HCEC 1CT (cell line): Measurements from ENCODE around the gene ARHGAP25.
A peak's percentile ranks its signal among the peaks of the same experiment; 100 is the strongest.

Experiments used
- DNase-seq: peaks from one replicate; pipeline ENCODE4 v3.0.0-alpha.2; 2017

Gene ARHGAP25

DNA sequence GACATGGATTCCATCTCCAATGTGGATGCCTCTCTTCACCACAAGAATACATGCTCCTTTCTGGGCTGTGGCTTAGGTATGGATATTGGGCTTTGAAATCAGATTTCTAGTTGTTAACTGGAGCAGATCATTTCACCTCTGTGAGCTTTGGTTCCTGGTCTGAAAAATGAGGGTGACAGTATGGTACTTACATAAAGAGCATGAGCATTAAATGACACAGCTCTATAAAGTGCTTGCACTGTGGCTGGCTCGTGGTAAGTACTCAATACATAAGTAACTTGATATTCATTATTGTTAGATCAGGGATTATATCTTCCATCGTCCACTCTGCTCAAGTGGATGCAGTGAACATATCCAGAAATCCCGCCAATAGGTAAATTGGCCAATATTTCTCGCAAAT lies 33.4 kb downstream of the ARHGAP25 start:
- no peak for DNase-seq

DNA sequence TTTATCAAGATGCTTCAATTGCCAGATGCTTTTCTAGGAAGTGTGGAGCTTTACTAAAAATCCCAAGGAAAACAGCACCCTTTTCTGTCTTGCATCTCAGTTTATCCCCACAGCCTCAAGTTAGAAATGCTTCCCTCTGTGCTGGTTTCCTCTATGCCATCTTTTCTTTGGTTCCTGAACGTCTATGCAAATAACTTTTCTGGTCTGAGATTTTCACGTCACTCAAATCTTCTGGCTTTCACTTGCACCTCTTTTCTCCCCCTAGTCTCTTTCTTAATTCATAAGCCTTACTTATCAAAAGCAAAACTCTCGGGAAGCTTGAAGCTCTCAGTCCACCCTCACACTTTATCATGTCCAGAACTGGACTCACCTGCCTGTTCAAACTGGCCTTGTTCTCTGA lies 33.9 kb downstream of the ARHGAP25 start:
- no peak for DNase-seq

DNA sequence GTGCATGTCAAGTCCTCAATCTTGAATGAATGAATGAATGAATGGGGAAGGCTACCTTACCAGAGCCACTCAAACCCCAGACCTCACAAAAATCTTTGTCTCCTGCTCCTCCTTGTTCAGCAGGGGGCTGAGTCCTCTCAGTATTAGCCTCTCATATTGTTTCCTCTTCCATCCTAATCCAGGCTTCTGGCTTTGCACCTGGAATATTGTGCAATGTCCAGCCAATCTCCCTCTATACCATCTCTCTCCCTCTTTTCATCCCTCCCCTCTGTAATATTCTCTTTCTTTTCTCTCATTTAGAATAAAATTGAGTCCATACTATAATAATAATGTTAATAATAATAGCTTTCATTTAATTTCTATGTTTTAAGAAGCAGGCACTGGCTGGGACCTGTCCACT lies 34.3 kb downstream of the ARHGAP25 start:
- no peak for DNase-seq

DNA sequence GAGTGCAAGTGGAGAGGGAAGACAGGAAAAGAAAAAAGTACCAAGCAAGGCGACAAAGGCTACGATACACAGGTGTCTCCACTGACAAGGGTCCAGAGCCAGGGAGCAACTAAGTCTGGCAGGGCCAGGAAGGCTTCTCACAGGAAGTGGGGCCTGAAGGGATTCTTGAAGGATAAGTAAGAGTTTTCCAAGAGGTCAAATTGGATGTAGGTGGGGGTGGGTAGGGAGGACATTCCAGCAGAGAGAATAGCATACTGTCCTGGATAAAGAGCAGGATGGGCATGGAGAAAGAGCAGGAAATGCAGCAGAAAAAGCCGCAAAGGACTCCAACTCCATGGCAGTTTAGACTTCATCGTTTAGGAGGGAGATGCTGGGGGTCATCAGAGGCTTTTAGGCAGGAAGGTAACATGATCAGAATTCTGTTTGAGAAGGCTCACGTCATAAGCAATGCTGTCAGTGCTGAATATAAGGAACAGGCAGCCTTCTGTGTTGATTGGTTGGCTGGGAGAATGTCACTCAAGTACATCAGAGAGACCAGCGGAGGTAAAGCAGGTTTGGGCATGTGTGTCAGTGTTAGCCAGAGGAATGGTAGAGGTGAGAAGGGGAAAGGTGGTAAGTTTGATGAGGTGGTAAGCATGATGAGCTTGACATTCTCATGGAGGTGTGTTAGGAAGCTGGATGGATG lies 35.1 kb downstream of the ARHGAP25 start:
- no peak for DNase-seq

DNA sequence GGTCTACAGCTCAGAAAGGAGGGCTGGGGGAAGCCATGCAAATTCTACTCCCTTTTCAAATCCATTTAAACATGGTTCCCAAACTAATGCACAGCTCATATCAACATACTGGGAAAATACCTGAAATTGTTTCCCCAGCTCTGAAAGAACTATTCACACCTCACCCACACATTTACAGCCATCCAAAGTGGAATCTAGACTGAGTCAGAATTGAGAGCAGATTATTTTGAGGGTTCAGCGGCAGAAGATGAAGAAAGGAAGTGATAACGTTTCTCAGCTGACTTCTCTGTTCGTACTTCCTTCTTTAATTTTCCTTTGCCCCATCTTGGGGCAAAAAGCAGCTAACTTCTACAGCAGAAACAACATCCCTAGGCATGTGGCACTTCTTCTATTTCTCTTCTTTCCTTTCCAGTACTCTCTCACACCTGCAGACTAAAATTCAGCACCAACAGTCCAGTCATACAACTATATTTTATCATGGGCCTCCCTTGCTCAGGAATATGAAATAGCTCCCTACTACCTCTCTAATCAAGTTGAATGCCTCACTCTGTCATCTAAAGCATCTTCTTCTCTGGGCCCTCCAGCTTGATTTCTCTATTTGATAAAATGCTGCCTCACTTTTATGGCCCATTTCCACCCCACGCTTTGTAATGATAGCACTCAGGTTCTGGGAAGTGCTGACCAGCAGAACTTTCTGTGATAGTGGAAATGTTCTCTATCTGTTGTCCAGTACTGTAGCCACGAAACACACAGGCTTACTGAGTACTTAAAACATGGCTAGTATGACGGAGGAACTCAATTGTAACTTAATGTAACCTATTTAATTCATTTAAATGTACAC lies 35.9 kb downstream of the ARHGAP25 start:
- DNase-seq: no peak

DNA sequence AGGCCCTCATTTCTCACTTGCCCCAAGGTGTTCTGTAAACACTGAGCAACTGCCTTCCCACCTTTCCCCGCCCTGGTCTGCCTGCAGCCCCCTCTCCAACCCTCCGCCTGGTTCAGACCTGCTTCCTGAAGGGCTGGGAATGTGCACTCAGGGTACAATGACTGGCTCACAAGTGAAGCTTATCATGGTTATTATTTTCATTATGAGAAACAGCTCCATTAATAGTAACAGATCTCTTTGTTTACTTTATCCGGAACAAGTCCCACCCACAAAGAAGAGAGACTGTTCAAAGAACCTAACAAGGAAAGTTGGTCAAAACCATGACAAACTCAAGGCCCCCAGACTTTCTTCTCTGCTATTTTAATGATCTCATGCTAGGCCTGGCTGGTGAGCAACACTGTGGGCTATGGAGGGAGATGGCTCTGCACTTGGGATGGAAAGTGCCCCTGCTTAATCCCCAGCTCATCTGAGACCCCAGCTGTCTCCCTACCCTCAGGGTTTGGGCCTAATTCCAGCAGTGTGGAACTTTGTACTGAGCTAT lies 36.7 kb downstream of the ARHGAP25 start:
- no peak for DNase-seq

DNA sequence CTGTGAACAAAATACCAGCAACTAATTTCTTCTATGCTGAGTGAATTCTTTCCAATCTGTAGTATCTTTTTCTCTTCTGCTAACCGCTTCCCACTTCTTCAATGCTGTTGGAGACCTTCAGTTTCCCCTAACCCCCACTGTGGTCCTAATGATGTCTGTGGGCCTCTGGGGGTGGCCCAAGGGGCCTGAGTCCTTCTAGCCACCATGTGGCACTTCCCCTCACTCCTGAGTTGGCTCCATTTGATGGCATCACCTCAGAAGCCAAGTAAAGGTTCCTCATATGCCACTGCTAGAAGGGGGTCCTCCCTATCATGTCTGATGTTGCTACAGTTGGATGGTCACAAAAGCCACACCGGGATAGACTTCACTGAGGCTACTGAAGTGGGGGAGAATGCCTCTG lies 37.5 kb downstream of the ARHGAP25 start:
- no peak for DNase-seq

DNA sequence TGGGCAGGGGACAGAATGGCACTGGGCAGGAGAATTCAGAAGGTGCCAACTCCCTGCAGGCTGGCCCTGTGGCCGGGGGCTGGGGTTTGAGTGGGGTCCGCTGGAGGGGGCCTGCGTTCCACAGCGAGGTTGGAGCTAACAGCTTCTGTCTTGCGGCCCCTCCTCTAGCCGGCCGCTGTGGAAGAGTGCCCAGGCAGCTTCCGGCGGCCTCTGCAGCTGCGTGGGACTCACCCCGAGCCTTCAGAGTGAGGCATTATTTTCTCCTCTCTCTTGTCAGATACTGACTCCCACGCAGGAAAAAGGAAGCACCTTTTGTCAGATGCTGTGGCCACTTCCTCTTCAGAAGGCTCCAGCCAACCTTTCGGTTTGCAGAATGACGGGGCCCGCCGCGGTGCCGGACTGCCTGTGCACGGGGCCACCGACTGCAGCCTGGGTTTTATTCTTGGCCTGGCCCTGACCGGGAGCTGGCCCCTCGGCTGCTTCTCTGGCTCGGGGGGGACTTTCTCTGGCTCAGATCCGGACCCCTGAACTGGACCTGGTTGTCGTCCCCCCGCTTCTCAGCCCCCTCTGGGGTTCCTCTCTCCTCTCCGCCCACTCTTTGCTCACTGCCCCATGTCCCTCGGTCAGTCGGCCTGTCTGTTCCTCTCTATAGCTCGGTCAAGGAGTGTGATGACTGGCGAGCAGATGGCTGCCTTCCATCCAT lies 40.1 kb downstream of the ARHGAP25 start:
- no peak for DNase-seq

DNA sequence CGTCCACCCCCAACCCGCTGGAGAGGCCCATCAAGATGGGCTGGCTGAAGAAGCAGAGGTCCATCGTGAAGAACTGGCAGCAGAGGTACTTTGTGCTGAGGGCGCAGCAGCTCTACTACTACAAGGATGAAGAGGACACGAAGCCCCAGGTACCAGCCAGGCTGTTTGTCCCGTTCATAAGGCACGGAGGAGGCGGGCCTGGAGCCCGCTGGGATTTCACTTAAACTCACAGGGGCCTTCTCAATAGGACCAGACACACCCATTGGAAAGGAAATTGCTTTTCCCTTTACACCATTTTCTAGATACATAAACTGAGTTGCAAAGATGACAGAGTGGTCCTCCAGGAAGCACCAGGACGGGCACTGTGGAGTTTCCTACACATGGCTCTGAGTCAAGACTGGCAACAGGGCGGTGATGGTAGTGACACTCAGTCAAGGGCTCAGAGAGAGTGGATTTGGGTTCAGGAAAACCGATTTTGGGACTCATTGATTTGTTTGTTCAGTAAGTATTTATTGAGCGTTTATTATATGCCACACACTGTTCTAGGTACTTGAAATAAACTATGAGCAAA lies 40.7 kb downstream of the ARHGAP25 start:
- DNase-seq: no peak

DNA sequence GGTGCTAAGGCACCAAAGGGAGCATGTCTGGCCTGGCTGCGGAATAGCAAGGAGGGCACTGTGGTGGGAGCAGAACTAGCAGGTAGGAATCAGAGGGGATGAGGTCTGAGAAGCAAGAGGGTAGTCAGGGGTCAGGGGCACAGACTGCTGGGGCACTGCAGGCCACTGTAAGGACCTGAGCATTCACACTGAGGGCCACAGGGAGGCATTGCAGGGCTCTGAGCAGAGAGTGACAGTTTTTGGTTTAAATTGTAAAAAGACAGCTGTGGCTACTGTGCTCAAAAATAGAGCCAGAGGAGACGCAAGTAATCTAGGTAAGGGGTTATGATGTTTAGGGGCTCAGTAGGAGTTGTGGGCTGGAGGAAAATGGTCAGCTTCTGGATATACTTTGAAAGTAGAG lies 41.5 kb downstream of the ARHGAP25 start:
- no peak for DNase-seq

DNA sequence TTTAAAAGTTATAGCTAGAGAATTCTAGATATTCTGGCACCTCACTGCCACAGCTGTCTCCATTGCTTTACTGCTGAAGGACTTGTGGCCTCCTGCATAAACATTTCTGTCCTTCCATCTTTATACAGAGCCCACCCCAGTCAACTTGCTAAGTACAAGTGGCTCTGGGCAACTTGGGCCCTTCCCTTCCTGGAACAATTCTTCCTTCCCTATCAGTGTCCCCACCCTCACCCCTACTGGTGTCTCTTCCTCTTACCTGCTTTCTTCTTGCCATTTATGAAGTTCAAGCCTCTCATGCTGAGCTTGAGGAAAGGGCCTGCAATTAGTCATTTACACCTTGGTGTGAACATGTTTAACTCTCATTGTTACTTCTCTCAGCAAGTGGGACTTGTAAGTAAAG lies 45.0 kb downstream of the ARHGAP25 start:
- DNase-seq: no peak

DNA sequence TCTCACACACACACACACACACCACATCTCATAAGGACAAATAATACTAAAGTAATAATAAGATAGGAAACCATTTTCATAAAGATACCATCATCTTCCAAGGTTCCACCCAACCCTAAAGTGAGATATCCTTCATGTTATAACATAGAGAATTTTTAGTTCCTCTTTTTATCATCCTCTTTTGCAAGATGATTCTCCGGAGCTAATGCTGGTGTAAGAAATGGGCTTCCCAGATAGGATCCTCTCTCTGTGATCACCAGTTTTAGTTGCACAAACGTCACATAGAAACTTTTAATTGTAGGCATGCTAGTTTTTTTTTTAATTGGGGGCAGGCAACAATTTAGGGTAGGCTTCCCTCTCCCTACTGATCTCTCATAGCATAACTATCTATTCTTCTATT lies 49.6 kb downstream of the ARHGAP25 start:
- DNase-seq: no peak

DNA sequence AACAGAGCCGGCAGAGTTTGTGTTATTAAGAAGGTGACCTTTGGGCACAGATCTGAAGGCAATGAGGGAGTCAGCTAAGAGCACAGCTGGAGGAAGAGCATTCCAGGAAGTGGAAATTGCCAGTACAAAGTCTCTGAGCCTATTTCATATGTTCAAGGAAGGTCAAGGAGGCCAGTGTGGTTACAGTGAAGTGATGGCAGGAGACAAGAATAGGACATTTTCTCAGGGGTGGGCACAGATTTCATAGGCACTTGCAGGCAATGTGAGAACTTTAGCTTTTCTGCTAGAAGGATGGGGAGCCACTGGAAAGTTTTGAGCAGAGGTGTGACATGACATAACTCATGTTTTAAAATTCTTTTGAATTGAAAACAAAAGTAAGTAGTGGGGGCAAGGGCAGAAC lies 50.3 kb downstream of the ARHGAP25 start:
- no peak for DNase-seq

DNA sequence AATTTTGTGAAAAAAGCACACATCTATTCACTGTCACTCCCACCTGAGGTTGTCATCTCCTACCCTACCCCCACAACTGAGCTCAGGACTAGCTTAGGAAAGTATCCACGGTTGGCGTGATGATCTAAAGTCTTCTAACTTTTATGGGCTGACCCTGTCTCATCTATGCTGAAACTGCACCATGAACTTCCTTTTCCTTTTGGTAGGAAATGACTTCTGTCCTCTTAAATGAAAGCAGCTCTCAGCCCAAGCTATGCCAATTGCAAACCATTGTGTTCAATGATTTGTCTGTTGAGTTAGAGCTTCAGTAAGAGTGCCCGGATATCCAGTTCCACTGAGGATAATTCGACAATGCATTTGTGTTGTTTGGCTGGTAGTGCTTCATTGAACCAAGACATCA lies 52.7 kb downstream of the ARHGAP25 start:
- DNase-seq: no peak

DNA sequence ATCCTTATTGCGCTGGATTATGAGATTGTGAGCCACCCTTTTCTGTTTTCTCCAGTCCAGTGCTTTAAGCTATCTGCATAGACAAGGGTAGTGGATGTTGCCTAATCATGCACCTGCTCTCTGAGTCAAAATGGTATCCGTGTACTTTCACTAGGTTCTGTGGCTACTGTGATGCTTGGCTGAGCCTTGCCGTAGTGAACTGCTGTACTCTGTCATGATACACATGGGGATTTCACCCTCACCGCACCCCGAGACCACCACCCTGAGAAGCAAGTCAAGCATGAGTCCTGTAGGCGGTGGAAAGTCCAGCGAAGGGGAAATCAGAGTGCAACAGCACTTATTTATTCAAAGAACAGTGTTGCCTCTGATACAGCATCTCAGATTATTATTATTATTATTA lies 55.0 kb downstream of the ARHGAP25 start:
- DNase-seq: no peak

DNA sequence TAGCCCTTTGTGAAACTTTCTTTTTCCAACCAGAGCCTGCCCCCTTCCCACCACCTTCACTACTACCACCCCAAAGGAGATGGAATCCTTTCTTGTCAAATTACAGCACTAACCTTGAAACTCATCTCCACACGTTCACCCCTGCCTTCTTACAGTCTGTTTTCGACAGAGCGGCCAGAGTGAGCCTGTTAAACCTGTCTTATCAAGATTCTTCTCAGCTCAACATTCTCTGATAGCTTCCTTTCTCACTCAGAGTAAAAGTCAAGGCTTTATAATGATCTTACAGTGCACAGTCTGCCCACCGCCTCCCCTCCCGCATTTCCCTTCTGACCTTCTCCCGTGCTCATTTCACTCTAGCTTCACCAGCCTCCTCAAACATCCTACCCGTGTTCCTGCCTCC lies 56.0 kb downstream of the ARHGAP25 start:
- no peak for DNase-seq

DNA sequence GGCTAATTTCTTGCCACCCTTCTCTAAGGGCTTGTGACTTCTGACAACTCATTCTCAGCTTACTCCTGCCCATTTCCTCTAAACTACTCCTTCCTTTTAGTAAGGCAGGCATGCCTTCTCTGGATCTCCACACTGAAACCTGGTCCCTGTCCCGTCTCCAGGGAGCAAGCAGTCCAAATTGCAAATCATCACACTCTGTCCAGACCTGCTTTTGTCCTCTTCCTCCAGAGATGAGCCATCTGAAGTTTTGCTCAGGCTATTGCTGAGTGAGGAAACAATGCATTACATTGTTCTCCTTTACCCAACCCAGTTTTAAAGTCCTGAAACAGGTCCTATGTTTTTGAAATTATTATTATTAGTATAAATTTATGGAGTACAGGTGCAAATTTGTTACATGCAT lies 57.3 kb downstream of the ARHGAP25 start:
- no peak for DNase-seq

DNA sequence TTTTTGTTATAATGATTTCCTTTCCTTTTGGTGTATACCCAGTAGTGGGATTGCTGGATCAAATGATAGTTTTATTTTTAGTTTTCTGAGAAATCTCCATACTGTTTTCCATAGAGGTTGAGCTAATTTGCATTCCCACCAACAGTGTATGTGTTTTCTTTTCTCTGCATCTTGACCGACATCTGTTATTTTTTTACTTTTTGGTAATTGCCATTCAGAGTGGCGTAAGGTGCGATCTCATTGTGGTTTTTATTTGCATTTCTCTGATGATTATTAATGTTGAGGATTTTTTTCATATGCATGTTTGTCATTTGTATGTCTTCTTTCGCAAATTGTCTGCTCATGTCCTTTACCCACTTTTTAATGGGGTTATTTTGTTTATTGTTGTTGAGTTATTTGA lies 58.1 kb downstream of the ARHGAP25 start:
- DNase-seq: no peak

DNA sequence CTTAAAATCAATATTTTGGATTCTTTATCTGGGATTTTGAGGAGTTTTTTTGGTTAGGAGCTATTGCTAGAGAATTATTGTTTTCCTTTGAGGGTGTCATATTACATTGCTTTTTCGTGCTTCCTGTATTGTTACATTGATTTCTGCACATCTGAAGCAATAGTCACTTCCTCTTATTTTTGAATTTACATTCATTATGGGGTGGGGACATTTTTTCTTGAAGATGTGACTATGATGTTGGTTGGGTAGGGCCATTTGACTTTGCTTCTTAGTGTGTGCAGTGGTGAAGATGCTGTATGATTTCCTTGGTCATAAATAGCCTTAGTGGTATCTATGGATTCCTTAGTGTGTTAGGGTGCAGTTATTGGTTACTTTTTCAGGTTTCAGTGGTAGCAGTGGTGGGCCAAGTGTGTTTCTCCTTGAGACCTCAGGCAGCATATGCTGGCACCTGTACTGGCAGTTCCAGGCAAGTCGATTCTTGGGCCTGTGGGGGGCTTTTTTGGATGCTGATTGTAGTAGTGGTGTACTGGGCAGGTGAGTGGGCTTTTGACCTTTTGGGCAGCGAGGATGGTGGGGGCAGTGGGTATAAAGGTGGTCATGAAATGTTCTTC lies 61.8 kb downstream of the ARHGAP25 start:
- DNase-seq: peak; percentile 24

DNA sequence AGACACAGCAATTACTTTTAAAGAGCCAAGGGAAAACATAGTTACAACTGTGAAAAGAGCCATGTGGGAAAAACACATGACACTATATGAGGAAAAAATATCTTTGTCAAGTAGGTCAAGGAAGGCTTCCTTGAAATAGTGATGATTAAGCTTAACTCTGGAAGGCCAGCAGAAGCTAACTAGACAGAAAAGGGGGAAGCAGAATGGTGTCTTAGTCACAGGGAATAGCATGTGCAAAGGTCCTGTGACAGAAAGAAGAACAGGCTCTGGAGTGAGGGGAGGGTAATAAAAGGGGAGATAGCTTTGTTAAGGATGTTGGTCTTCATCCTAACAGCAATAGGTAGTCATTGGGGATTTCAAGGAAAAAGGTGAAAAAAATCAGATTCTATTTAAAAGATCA lies 64.0 kb downstream of the ARHGAP25 start:
- DNase-seq: no peak

DNA sequence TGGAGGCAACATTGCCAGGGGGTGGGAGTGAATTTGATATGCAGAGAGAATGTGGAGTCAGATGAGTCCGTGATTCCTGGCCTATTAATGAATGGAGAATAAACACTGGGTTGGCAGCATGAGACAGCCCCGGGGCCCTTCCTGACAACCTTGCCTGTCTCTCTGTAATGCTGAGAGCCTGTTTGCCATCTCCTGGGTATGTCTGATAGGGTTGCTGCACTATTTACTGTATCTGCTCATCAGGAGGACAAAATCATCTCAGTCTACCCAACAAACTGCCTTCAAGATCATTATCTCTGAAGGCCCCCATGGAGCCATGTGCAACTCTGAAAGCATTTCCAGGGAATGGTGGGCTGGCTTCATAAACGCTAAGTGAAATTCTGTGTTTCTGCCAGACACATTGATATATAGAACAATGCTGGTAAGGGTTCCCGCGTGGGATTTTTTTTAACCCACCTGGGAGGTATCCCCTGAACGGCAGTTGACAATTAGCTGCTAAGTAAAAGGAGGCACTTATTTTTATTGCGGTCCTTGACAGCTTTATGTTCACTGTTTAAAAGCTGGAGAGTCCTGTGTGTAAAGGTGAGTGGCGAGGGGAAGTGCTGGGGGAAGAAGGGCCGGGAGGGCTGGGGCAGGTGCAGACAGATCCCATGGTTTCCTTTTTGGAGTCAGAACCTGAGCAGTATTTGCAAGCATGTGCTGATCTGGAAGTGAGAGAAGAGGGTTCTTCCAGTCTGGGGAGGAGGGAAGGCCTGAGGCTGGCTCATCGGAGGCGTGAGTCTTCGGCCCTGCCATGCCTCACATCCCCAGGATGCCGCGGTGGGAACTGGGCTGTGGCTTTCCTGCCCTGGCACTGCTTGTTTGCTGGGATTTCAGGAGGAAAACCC lies 64.8 kb downstream of the ARHGAP25 start:
- DNase-seq: no peak

DNA sequence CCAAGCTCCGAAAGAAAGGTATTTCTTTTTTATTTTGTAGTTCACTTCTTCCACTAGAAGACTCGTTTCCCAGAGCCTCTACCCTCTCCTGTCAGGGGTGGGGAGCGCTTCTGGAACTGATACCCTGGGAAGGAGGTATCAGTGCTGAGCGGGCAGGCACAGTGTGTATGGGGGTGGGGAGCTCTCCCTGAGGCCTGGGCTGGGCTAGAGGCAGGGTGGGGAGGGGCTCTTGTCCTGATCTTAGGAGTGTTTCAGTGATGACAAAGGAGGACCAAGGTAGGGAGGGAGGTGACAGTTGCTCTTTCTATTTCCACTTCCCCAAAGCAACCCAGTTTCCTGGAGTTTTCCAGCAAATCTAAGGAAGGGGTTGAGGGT lies 65.4 kb downstream of the ARHGAP25 start:
- DNase-seq: no peak
